Activated CD4-positive, alpha-beta T cell treated with anti-CD3 and anti-CD28 coated beads, Interleukin-2, Interleukin-4, amounts not matched to agents 100 ng/mL and 50 ng/mL, durations not matched to agents 16 hours and 8 hours (primary cell): ENCODE results near the gene FLOT1.
A peak's percentile ranks its signal among the peaks of the same experiment; 100 is the strongest.

ENCODE experiments used
- DNase-seq: peaks from one replicate; pipeline ENCODE4 v3.0.0-alpha.2; 2020; ENCODE audit warnings: low spot score

FLOT1 gene, protein sequence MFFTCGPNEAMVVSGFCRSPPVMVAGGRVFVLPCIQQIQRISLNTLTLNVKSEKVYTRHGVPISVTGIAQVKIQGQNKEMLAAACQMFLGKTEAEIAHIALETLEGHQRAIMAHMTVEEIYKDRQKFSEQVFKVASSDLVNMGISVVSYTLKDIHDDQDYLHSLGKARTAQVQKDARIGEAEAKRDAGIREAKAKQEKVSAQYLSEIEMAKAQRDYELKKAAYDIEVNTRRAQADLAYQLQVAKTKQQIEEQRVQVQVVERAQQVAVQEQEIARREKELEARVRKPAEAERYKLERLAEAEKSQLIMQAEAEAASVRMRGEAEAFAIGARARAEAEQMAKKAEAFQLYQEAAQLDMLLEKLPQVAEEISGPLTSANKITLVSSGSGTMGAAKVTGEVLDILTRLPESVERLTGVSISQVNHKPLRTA

GRCh38 chr6:30742316-30743098, at the start of gene FLOT1:
Gene FLOT1 (minus strand): TSS chr6:30742687. CDS start chr6:30742189, 498 bp downstream.
- peak; percentile 99 for DNase-seq

GRCh38 chr6:30790724-30791383, 48.4 kb upstream of the FLOT1 start:
- DNase-seq = no peak

DNA sequence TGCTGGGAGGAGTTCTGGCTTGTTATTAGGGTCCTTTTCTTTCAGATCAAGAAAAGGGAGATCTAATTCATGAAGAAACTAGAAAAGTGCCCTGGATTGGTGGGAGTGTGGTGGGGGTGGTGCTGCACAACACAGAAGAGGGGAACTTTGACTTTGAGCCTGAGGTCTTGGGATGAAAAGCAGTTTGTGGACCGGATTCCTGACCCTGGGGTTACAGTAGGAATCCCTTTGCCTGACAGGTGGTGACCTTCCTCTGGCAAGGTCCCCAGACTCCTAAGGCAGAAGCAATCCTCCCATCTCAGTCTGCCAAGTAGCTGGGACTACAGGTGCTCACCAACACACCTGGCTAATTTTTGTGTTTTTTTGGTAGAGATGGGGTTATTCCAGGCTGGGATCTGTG, 47.1 kb upstream of the FLOT1 start:
- no peak for DNase-seq

- no peak for DNase-seq
Observed at GRCh38 chr6:30787954-30788353, 45.5 kb upstream of the FLOT1 start.

DNA sequence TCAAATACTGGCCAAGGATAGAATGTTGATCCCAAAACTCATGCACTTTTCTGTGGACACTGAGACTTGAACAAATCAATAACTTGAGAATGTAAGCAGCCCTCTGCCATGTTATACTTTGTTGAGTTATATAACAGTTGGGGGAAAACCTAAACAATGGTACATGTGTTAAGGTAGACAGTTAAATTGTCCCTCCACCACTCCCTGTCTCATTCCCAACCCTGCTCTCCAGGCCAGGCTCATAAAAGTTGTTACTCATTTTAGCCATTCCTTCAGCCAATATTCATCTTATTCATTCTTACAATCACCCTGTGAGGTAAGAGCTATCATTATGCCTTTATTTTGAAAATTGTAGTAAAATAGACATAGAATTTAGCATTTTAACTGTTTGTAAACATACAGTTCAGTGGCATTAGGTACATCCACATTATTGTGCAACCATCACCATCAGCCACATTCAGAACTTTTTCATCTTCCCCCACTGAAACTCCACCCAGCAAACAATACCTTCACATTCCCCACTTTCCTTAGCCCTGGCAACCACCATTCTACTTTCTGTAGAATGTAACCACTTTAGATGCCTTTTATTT, 40.0 kb upstream of the FLOT1 start:
- no peak for DNase-seq

DNA sequence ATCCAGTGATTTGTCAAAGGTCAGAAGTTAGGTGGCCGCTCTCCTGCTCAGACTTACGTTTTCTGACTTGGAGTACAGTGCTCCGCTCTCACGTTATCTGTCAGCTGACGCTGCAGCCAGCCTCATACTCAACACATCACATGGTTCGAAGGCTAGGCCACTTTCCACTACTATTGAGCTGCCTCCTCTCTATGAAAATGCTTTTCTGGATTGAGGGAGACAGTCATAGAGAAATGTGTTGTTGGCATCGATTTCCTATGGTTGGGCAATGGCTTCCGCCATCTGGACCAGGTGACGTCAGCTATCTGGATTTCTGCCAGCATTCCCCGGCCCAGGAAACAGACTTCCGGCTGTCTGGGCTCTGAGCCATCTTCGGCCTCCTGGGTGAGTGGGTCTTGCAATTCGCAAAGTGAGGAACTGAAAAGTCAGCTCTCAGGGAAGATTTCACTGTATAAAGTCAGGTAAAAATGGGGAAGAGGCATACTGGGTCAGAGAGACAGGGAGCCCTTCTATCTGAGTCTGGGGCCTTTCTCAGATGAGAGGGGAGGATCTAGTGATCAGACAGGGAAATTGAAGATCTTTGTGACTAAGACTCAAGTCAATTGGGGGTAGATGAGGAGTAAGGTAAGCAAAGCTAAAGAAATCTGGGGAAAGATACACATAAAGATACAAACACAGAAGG, 39.4 kb upstream of the FLOT1 start:
- DNase-seq = no peak

DNA sequence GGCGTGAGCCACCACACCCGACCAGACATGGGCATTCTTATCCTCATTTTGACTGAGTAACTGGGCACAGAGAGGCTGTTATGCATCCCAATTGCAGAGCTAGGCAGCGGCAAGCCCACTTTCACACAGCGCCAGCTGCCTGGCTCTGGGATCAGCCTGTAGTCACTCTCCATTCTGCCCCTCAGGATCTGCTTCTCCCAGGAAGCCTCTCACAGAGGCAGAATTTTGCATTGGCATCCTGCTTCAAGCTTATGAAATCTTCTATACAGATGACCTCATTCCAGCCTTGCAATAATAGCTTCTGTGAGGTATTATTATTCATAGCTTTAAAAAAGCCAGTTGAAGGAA, 38.9 kb upstream of the FLOT1 start:
- no peak for DNase-seq

- DNase-seq = no peak
Observed at GRCh38 chr6:30780642-30780920, 38.1 kb upstream of the FLOT1 start.

DNA sequence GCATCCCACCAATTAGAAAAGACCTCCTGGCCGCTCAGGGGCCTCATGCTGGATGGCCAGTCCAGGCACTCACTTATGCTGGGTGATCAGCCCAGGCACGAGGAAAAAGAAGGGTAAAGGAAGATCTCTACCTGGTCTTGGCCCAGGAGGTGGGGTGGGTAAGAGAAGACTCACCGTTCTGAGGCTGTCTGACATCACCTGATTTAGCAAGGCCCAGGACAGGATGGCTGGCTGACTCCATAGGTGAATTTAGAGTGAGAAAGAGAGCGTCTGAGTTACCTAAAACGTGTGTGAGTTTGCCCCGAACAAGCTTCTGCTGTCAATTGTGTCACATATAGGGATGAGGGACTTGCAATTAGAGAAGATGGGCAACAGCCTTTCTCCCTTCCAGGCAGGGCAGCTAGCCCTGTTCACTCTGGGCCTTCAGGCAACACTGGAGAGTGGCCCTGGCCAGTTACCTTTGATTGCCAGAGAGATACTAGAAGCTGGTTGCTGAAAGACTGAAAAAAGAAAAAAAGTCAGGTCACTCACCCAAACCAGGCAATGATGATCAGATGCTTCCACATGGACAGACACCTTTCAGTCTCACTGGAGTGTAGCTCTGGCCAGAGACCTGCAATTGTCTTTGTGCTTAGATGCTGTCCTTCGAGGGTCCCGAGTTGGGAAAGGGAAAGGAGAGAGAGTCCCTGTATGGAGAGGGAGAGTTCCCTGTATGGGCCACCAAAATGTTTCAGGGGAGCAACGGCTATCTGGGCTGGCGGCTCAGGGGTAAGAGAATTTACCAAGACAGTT, 37.6 kb upstream of the FLOT1 start:
- no peak for DNase-seq

- no peak for DNase-seq
Observed at GRCh38 chr6:30778001-30778635, 35.6 kb upstream of the FLOT1 start.

- DNase-seq = no peak
Observed at GRCh38 chr6:30777155-30777485, 34.6 kb upstream of the FLOT1 start.

DNA sequence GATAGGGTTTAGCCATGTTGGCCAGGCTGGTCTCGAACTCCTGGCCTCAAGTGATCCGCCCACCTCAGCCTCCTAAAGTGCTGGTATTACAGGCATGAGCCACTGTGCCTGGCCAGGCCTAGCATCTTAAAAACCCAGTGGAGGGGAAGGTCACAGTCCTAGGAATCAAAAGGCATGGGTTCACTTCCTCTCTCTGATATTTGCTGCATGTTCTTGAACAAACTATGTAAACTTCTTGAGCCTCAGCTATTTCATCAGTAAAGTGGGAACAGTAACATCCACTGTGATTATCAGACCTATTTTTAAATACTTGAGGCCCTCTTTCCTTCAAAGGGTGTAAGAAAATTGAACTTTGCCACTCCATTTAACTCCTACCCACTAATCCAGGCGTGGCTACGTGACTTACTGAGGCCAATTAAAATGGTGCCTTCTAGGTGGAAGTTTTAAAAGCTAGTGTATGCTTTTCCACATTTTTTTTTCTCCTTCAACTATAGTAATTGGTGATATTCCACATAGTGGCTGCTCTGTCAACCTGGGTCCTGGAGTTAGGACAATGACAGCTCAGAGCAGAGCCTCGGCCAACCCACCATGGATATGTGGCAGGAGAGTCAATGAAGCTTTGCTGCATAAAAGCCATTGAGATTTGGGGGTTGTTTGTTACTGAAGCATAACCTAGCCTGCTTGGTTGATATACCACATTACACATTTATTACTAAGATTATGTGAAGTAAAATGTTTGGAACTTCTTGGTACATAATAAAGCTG, 34.1 kb upstream of the FLOT1 start:
- no peak for DNase-seq

DNA sequence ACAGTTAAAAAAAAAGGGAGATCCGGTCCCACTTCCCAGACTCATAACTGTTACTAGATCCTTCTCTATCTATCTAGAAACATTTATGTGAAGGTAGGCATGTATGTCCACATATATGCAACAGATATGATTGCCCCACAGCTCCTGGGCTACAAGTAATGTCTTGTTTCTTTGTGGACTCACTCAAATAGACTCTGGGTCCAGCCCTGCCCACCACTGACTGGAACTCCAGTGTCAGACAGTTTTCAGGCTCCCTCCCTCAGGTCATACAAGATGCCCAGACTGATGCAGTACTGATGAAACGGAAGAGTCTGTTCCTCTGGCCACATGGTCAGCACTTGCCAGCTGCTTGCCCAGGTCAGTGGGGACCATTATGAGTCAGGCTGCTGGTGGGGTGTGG, 32.6 kb upstream of the FLOT1 start:
- no peak for DNase-seq

DNA sequence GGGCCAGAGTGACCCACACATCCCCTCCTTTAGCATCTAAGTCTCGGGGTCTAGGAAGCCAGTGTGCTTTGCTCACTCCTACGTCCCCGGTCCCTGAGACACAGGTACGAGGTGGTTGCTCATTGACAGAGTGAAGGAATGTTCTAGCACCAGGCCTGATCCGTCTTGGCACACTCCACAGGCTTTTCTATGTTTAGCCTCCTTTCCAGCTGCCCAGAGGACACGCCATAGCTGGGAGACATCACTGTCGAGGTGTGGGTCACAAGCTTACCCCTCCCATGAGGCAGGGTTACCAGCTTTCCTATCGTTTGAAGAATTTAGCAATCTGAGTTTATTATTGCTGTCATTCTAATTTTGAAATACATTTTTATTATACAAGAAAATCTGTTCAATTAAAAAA, 32.2 kb upstream of the FLOT1 start:
- no peak for DNase-seq

DNA sequence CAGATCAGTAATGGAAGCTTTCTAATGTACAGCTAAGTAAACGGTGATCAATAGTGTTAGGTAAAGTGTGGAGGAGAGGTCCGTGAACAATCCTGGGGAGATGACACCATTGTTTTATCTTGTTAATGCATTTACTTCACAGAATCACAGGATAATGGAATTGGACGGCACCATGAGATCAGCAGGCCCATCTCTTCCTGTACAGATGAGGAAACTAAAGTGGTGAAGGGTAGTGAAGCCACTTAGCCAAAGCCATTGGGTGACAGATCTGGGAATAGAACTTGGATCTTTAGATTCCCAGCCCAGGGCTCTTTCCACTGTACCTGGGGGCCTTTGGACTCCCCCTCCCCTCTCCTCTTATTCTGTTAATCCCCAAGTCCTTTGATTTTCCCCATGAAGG, 28.1 kb upstream of the FLOT1 start:
- no peak for DNase-seq

DNA sequence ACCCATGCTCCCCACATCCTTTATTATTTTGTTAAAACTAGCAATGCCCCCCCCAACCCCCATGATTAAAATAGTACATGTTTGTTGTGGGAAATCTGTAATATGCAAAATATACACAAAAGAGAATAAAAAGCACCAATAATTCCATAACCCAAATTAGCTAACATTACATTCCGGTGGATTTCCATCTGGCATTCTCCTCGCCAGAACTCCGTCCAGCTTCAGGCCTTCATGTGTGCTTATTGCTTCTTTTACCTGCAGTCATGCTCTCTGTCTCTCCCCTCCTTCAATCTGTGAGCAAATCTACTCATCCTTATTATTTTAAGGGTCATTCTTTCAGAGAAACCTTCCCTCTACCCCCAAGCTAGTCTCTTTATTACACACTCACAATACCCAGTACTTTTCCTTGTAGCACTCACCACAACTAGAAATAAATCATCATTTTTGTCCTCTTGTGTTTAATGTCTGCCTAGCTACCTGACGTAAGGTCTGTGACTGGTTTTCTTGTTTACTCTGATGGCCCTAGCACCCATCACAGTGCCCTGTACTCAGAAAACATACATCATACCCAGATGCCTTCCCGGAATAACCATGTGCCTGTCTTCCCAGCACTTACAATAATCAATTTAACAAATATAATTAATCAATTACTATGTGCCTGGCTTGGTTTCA, 27.5 kb upstream of the FLOT1 start:
- peak; percentile 48 for DNase-seq

DNA sequence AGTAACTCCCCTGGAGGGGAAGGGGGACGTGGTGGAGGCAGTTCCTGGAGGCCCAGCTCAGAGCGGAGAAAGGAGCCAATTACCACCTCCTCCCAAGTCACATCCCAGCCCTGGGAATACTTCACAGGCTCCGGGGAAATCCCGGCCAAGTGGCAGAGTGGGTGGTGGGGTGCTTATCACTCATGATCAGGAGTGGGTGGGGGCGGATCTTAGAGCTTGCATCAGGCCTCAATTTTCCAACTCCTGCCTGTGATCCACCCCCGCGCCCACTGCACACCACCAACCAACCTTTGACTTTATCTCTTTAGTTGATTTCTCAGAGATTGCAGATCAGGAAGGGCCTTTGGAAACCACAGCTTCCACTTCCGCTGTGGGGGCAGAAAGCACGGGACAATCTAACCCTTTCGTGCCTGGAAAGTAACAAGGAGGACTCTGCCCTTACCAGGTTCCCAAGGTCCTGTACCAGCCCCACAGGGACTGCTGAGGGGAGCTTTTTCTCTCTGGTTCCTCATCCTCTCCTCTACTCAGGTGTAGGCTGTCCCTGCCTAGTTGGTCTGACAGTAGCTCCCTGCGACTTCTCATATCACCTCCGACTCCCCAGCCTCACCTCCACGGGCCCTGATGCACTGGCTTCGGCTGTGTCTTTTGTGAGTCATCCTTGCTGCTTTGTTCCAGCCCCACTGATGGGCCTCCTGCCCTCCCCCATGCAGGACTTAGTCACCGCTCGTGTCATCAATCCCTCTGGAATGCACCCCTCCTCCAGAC, 26.8 kb upstream of the FLOT1 start:
- peak; percentile 82 for DNase-seq

- no peak for DNase-seq
Observed at GRCh38 chr6:30768634-30769087, 26.2 kb upstream of the FLOT1 start.

DNA sequence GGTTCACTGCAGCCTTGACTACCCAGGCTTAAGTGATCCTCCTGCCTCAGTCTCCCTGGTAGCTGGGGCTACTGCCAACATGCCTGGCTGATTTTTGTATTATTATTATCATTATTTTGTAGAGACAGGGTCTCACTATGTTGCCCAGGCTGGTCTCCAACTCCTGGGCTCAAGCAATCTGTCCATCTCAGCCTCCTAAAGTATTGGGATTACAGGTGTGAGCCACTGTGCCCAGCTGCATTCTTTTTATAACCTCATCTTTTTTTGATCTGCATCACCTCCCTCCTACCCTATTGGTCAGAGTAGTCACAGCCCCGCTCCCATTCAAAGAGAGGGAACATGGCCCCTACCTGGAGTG, 25.4 kb upstream of the FLOT1 start:
- no peak for DNase-seq
